ENCODE results near the gene STXBP6. TPM values are rescaled to one million over a fixed set of nuclear protein-coding genes. Genes with fewer than 3 reads are reported as not detected.

The STXBP6 gene
- total and polyA plus RNA-seq, 10 of the 15 experiments (the other 5 are each of a cell fraction or from before 2014, with no cell fraction given): 1.2 to 47.3 (median 1.9) TPM

- Histone ChIP-seq H4K20me1 (ENCODE audit: control insufficient read depth, insufficient read depth) (no peaks in the 10 kb centered on the region), H3K27ac (ENCODE audit: control insufficient read depth, insufficient read depth) (no peak overlapping the region), H3K4me2 (ENCODE audit: control insufficient read depth, insufficient read depth) (no peak overlapping the region), H3K4me3 (no peak overlapping the region), H3K9ac (ENCODE audit: control insufficient read depth, insufficient read depth, low read length) (no peak overlapping the region), H3K27me3 (replicated peaks in 1 of 2; ENCODE audit: control insufficient read depth in 2 of 2, insufficient read depth in 2 of 2, low read length in 1 of 2) (no peaks in the 10 kb centered on the region), H3K36me3 (ENCODE audit: control insufficient read depth in 2 of 2, insufficient read depth in 2 of 2, low read length in 1 of 2) (no peaks in the 10 kb centered on the region), H2AFZ (ENCODE audit: control insufficient read depth, low read depth, low read length) (no peak overlapping the region), H3K79me2 (ENCODE audit: control insufficient read depth, insufficient read depth, low read length) (no peaks in the 10 kb centered on the region), H3K9me3 (replicated peaks; ENCODE audit: control insufficient read depth, insufficient read depth, low read length) (0 out of 3 replicates have a peak, but pooled peaks cover 1% of the 10 kb centered on the region), H3K4me1 (ENCODE audit: control insufficient read depth, insufficient read depth, low read length) (no peaks in the 10 kb centered on the region)
- SMC1A ChIA-PET (ENCODE audit: uncharacterized antibody, unreplicated experiment): interaction anchor here (0.6 to 1.3 kb wide), 5 partner anchors 8 to 856 kb away, joined by 3 to 6 read pairs (median 3); no protein-coding TSS in a partner anchor
- no peak for DNase-seq (ENCODE audit: low read depth, low spot score)
- intact Hi-C loops (cut with micrococcal nuclease; ENCODE audit: unreplicated experiment) (no loop called here), in situ Hi-C loops (cut with MboI) (no loop called here)
- 0% methylated on average over 1 of the region's 1 CpG for WGBS (ENCODE audit: insufficient coverage, insufficient replicate concordance, low lambda C conversion rate, missing lambda C conversion rate)
- POLR2A ChIA-PET: no interaction called here
- no peak for FAIRE-seq
- CTCF ChIA-PET: interaction anchor here (1.5 kb wide), 1 partner anchor 86 kb away, joined by 4 read pairs; no protein-coding TSS in a partner anchor
- RAD21 ChIA-PET (ENCODE audit: unreplicated experiment): no interaction called here
- no TSS peak for BruUV-seq (replicated peaks)
- no peak for ATAC-seq
- TF ChIP-seq IKZF1 (conservative IDR thresholded peaks at IDR 0.05) (no peak), CHD4 (IDR thresholded peaks at IDR 0.05) (no peak), CTCF (IDR thresholded peaks at IDR 0.05 in 2 of 3, conservative IDR thresholded peaks at IDR 0.05 in 1 of 3; ENCODE audit: control insufficient read depth in 2 of 3, extremely low read depth in 1 of 3, insufficient read depth in 1 of 3, low read depth in 3 of 3, low read length in 3 of 3) (no peak), PKNOX1 (IDR thresholded peaks at IDR 0.05) (no peak), PAX5 (IDR thresholded peaks at IDR 0.05; ENCODE audit: borderline replicate concordance, low read depth, low read length) (no peak), USF2 (IDR thresholded peaks at IDR 0.05; ENCODE audit: borderline replicate concordance, low read depth, low read length) (no peak), DPF2 (IDR thresholded peaks at IDR 0.05) (no peak), PRDM15 (CRISPR knock-in tag; IDR thresholded peaks at IDR 0.05) (no peak), TARDBP (IDR thresholded peaks at IDR 0.05; ENCODE audit: borderline replicate concordance) (no peak), NR2C2 (IDR thresholded peaks at IDR 0.05; ENCODE audit: borderline replicate concordance, control insufficient read depth, insufficient read length, low read depth) (no peak), EZH2 (IDR thresholded peaks at IDR 0.05; ENCODE audit: borderline replicate concordance, control insufficient read depth, low read depth, low read length) (no peak), CBX3 (IDR thresholded peaks at IDR 0.05; ENCODE audit: borderline replicate concordance, low read depth) (no peak)
Observed at GRCh38 chr14:24891987-24892496, 157.9 kb downstream of the STXBP6 start.
